Endothelial cell of umbilical vein (primary cell): ENCODE measurements around the gene CD99L2. TPM values are rescaled to one million over a fixed set of nuclear protein-coding genes. Genes with fewer than 3 reads are reported as not detected.

Source experiments
- BruUV-seq: library from RNA; stranded (reverse); fragments of 400-500 nt; replicated peaks from 2 replicates; lab custom pipeline; 2021; lab: Mats Ljungman, UMichigan
- CTCF ChIA-PET: fragments of 300-600, 350-600 bp; sonication (Branson Sonifier 250); formaldehyde crosslinking; loops from one replicate; lab custom pipeline; 2021; ENCODE audit warnings: antibody characterized with exemption, inconsistent platforms; lab: Charles Lee
- POLR2A ChIA-PET: fragments of 300-600, 350-600 bp; sonication (Branson Sonifier 250); formaldehyde crosslinking; loops from one replicate; lab custom pipeline; 2021; ENCODE audit warnings: antibody characterized with exemption, inconsistent platforms; lab: Charles Lee
- DNase-seq: peaks from one replicate; pipeline ENCODE4 v3.0.0-alpha.2; 2011; ENCODE audit warnings: low read depth, low spot score
- FAIRE-seq: peaks from 2 replicates; lab custom pipeline; 2011; peaks lifted over from hg19 to GRCh38; lab: Jason Lieb, UNC
- H2AFZ ChIP-seq: 2 replicates; pipeline ENCODE4 v1.6.0; 2012; ENCODE audit warnings: low read depth, low read length, control low read depth, inconsistent platforms
- H3K27ac ChIP-seq: 2 replicates; pipeline ENCODE4 v1.5.1; 2011; ENCODE audit warnings: low read depth, mild to moderate bottlenecking, control low read depth, low read length, moderate library complexity; ENCODE audit not compliant: insufficient read depth
- H3K27me3 ChIP-seq, 2 experiments: 2 replicates each; pipeline versions ENCODE4 v1.6.0 to v1.6.1; 2011; ENCODE audit warnings: low read length in 2 of 2, mixed read lengths in 1 of 2; ENCODE audit not compliant: control insufficient read depth in 2 of 2, insufficient read depth in 2 of 2
- H3K36me3 ChIP-seq, 2 experiments: 2 replicates in 1 of 2; 3 replicates in 1 of 2; pipeline ENCODE4 v1.5.1; 2011; ENCODE audit warnings: low read length in 2 of 2, mild to moderate bottlenecking in 1 of 2, moderate library complexity in 1 of 2; ENCODE audit not compliant: control insufficient read depth in 2 of 2, insufficient read depth in 2 of 2; ENCODE audit errors: extremely low read depth in 1 of 2
- H3K4me1 ChIP-seq: 3 replicates; pipeline ENCODE4 v1.5.1; 2011; ENCODE audit warnings: mild to moderate bottlenecking, low read length; ENCODE audit not compliant: control insufficient read depth, insufficient read depth; ENCODE audit errors: extremely low read depth
- H3K4me2 ChIP-seq: 2 replicates; pipeline ENCODE4 v1.6.1; 2011; ENCODE audit warnings: low read length, control low read depth, mixed read lengths; ENCODE audit not compliant: insufficient read depth
- H3K4me3 ChIP-seq, 3 experiments: fragments of 200-600 bp in 1 of 3; sonication (generic), shearing (Covaris generic) in 1 of 3; replicated peaks in 1 of 3; 2 replicates each; pipeline ENCODE4 v1.5.1; 2011 to 2016; ENCODE audit warnings: control low read depth in 3 of 3, low read length in 3 of 3, mild to moderate bottlenecking in 2 of 3, inconsistent platforms in 1 of 3, low read depth in 1 of 3, moderate library complexity in 1 of 3; ENCODE audit not compliant: insufficient read depth in 1 of 3
- H3K79me2 ChIP-seq: 2 replicates; pipeline ENCODE4 v1.6.0; 2012; ENCODE audit warnings: low read length, inconsistent platforms; ENCODE audit not compliant: control insufficient read depth, insufficient read depth
- H3K9ac ChIP-seq: replicated peaks from 2 replicates; pipeline ENCODE3; 2011; ENCODE audit warnings: low read length, control low read depth; ENCODE audit not compliant: insufficient read depth; ENCODE audit errors: extremely low read depth
- H3K9me1 ChIP-seq: replicated peaks from 3 replicates; pipeline ENCODE4 v1.6.0; 2011; ENCODE audit warnings: mild to moderate bottlenecking, low read length; ENCODE audit not compliant: control insufficient read depth, insufficient read depth; ENCODE audit errors: extremely low read depth
- H3K9me3 ChIP-seq: replicated peaks from 2 replicates; pipeline ENCODE4 v1.5.1; 2012; ENCODE audit warnings: low read length, inconsistent platforms; ENCODE audit not compliant: control insufficient read depth, insufficient read depth
- H4K20me1 ChIP-seq: replicated peaks from 2 replicates; pipeline ENCODE3; 2011; ENCODE audit warnings: mild to moderate bottlenecking, low read length; ENCODE audit not compliant: control insufficient read depth, insufficient read depth; ENCODE audit errors: extremely low read depth
- CTCF ChIP-seq, 2 donors: IDR thresholded peaks; 1 replicate in 1 of 2; 2 replicates in 1 of 2; pipeline ENCODE4 v1.5.1; 2011; ENCODE audit warnings: low read length in 2 of 2, mild to moderate bottlenecking in 2 of 2, moderate library complexity in 2 of 2, control low read depth in 1 of 2, inconsistent platforms in 1 of 2, low read depth in 1 of 2; ENCODE audit not compliant: insufficient read depth in 1 of 2; ENCODE audit errors: extremely low read depth in 1 of 2
- EZH2 ChIP-seq: IDR thresholded peaks from 2 replicates; pipeline ENCODE4 v1.6.1; 2012; ENCODE audit warnings: borderline replicate concordance, low read depth, mild to moderate bottlenecking, moderate library complexity, low read length, inconsistent platforms; ENCODE audit not compliant: severe bottlenecking
- FOS ChIP-seq: IDR thresholded peaks from 2 replicates; pipeline ENCODE4 v1.6.1; 2011; ENCODE audit warnings: mild to moderate bottlenecking, low read length, moderate library complexity, borderline replicate concordance; ENCODE audit not compliant: insufficient read depth
- GATA2 ChIP-seq: IDR thresholded peaks from 2 replicates; pipeline ENCODE4 v1.7.0; 2011; ENCODE audit warnings: low read depth, mild to moderate bottlenecking, moderate library complexity, mixed read lengths, low read length; ENCODE audit not compliant: insufficient read length, insufficient read depth
- JUN ChIP-seq: IDR thresholded peaks from 2 replicates; pipeline ENCODE4 v1.6.1; 2011; ENCODE audit warnings: borderline replicate concordance, low read depth; ENCODE audit not compliant: insufficient read length, insufficient read depth
- MYC ChIP-seq: IDR thresholded peaks from one replicate; pipeline ENCODE4 v1.6.1; 2011; ENCODE audit warnings: mild to moderate bottlenecking, low read depth, low read length
- POLR2A ChIP-seq: IDR thresholded peaks from 2 replicates; pipeline ENCODE4 v1.6.1; 2012; ENCODE audit warnings: low read depth, mild to moderate bottlenecking, control low read depth, low read length
- POLR2AphosphoS5 ChIP-seq: IDR thresholded peaks from 2 replicates; pipeline ENCODE4 v1.6.1; 2012; ENCODE audit warnings: low read depth, mild to moderate bottlenecking, control low read depth, low read length, moderate library complexity; ENCODE audit not compliant: insufficient read depth
- dilution Hi-C: fragments of 300-500 bp; cut with MboI; formaldehyde crosslinking; loops from one replicate; pipeline ENCODE4 v1.15.0; 2019; ENCODE audit warnings: low sequenced_read_pairs; ENCODE audit not compliant: extremely low pct_ligation_motif_present
- intact Hi-C: fragments of 100-400 bp; cut with micrococcal nuclease; formaldehyde crosslinking; loops from one replicate; pipeline ENCODE4 v1.10.0; 2022
- polyA plus RNA-seq, 4 experiments: library from polyadenylated mRNA; depleted of rRNA in 3 of 4; stranded (reverse) in 3 of 4; unstranded in 1 of 4; fragments of >200 nt; gene quantifications; 2 replicates each; pipeline versions ENCODE4 v1.2.1 to v1.2.3, GENCODE V29; 2011 to 2012; ENCODE audit warnings: missing spikeins in 1 of 4
- total RNA-seq: library from RNA; stranded (reverse); gene quantifications from 2 replicates; pipeline ENCODE4 v1.2.3, GENCODE V29; 2021
- TF ChIP-seq, protein P1 (sequence below): IDR thresholded peaks from 2 replicates; pipeline ENCODE4 v1.6.1; 2011; ENCODE audit not compliant: insufficient read depth, insufficient read length

The CD99L2 gene
- total and polyA plus RNA-seq, 2 donors (not counting 3 experiments of a cell fraction or from before 2014, with no cell fraction given) = 33.2 to 43.4 TPM

- no peak for TF ChIP-seq JUN
- no peak for TF ChIP-seq EZH2
- TF ChIP-seq POLR2AphosphoS5 = no peak
- TF ChIP-seq, protein P1, sequence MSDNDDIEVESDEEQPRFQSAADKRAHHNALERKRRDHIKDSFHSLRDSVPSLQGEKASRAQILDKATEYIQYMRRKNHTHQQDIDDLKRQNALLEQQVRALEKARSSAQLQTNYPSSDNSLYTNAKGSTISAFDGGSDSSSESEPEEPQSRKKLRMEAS = no peak
- no peak for TF ChIP-seq CTCF (IDR thresholded peaks at IDR 0.05; ENCODE audit: extremely low read depth in 1 of 2, insufficient read depth in 1 of 2, low read depth in 1 of 2, low read length in 2 of 2)
- no peak for TF ChIP-seq POLR2A
- TF ChIP-seq MYC = no peak
- TF ChIP-seq FOS = no peak
- TF ChIP-seq GATA2 = no peak
- Histone ChIP-seq H3K4me3 (no peak overlapping the region), H3K36me3 (no peaks in the 10 kb centered on the region), H3K9me1 (no peaks in the 10 kb centered on the region), H3K27ac (no peak overlapping the region), H3K9ac (no peak overlapping the region), H3K4me2 (no peak overlapping the region), H3K79me2 (no peaks in the 10 kb centered on the region), H3K4me1 (no peaks in the 10 kb centered on the region), H4K20me1 (no peaks in the 10 kb centered on the region), H2AFZ (no peak overlapping the region), H3K9me3 (no peaks in the 10 kb centered on the region), H3K27me3 (no peaks in the 10 kb centered on the region)
- no TSS peak for BruUV-seq
- dilution Hi-C loops = no loop called here
- ChIA-PET CTCF (no interaction called here), POLR2A (no interaction called here)
- intact Hi-C loops = no loop called here
- DNase-seq (no peak), FAIRE-seq (no peak)
These were observed 52.3 kb downstream of the CD99L2 start for GRCh38 chrX:150846130-150846529.
